CD4-positive, alpha-beta T cell treated with Interleukin-2 at 100 ng/mL for 4 hours (primary cell): ENCODE measurements around the gene CARMIL1.

Source experiments
- DNase-seq: peaks from one replicate; pipeline ENCODE4 v3.0.0-alpha.2; 2020; ENCODE audit warnings: low spot score

The CARMIL1 gene

DNA sequence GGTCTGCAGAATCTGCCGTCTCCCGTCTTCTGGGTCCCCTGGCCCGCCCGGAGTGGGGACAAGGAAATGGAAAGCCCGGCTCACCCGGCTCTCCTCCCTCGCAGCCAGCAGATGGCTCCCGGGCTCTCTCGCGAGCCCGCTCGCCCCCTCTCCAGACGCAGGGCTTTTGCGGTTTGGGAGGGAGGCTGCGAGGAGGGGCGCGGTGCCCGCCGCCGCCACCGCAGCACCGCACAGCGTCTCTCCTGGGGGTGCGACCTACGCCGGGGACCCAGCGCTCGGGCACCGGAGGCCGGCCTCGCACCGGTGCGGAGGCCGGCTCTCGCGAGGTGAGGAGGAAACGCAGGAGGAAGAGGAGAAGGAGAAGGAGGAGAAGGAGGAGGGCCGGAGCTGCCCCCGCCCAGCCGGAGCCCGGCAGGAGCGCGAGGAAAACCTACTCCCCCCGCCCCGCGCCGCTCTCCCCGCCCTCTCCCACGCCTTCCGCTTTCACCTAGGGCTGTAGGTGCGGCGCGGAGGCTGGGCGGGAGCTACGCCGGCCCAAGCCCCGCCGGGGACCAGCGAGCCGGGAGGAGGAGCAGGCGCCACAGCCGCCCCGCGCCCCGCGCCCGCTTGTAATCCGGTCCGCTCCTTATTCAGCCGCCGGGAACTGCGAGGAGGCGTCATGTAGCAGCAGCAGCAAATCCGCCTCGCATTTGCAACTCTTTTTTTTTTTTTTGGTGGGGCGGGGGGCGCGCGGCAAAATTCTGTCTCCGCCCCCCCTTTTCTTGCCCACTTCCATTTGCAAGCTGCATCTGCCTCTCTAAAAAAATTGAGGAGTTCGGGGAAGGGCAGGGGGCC lies at the start of gene CARMIL1:
CARMIL1 (plus strand) TSS at position 461 of the 834 bp plus-strand sequence. CDS start 422 bp downstream, outside the sequence.
- DNase-seq: peak; percentile 61

DNA sequence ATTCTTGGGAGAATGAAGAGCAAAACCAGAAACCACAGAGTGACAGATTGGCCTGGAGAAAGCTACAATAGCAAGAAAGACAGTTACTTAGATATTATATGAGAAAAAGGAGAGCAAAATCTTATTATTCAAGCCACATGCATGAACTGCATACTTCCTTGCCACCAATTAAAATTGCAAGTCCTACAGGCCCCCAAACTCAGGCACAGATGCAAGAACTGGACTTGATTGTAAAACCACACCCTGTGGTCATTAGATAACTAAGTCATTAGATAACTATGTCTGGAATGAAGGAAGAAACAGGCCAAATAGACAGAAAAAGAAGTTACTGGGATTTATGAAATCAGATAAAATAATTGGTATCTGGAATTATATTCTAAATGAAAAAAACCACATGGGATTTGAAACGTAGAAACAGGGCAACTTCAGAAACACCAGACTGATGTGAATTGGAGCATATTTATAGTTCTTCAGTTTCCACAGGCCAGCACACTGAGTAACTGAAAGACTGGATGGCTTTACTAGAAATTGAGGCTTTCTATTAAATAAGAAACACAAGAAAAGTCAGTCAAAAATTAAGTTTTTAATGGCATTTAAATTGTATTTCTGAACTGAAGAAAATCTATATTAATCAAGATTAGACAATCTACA lies 49.4 kb upstream of the CARMIL1 start:
- no peak for DNase-seq

DNA sequence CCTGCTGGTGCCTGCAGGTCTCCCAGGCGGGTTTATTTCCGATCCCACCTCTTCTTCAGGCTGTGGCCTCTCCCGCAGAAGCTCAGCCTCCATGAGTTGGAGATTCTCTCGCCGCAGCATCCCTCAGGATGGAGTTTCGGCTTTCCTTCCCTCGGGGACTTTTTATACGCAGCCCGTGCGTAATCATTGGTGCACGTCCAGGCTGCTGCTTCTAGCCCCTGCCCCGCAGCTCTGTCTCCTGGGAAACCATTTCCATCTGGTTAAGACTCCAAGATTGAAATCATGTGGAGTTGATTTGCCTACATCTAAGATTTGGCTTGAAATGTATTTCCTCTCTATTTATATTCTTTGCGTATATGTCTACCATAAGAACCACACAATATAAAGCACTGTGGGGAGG lies 46.7 kb upstream of the CARMIL1 start:
- DNase-seq: no peak

DNA sequence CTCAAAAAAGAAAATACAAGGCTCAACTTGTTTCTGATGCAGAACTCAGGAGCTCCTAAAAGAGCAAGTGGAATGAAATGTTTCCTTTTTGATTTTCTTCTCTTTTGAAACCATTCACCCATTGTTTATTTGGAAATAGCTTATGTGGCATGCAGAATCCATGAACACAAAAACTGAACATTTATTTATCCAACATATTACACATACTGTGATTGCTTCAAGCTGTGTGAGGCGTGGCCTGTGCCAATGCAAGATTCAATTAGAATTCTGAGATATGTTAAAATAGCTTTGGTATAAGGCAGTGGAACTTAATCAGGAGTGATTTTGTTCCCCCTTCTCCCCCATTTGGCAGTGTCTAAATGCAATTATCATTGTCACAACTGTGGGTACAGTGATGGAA lies 45.9 kb upstream of the CARMIL1 start:
- no peak for DNase-seq

DNA sequence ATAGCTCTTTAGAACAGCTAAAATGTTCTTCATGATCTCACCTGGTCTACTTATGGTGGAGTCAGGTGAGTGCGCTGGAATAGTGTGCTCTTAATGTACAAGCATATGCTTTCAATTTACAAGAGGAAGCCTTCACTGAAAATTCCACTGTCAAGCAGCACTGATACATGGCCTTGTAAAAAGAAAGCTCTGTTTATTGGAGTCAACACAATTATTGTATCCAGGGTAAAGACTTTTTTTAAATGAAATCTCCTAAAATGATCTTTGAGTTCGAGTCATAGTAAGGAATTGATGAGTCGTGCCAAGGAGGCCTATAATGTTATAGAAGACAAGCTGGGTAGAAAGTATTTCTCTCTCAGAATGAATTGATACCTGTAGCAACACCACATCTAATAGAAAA lies 41.6 kb upstream of the CARMIL1 start:
- DNase-seq: no peak

DNA sequence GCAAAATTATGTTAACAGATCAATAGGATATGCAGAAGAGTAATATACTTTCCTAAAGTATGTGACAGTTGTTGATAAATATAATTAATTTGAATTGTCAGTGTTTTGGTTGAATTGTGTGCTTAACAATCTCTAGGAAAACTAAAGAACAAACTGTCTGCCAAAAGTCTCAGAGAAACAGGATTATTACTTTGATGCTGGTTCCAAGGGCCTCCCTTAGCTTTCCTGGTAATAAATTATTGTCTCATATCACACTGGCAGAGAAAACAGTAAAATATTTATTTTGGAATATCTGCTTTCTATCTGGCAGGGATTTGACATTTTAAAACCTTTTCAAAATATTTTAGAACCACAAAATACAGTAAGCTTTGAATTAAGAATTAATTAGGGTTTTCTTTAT lies 40.1 kb upstream of the CARMIL1 start:
- no peak for DNase-seq

DNA sequence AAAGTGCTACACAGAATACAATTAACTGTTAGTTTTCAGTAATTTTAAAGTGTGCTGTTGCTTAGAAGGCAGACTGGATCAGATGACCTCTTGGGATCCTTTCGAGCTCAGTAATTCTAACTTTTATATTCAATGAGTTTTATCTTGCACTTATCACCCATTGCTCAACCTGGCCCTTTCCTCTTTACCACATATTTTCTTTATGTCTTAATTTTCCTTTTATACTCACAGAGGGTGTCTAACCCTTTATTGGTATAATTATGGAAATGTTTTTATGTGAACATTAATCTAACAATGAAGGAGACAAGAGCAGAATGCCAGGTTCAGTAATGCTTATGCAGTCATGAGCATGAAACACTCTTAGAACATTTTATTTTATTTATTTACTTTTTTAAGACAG lies 39.7 kb upstream of the CARMIL1 start:
- DNase-seq: no peak

DNA sequence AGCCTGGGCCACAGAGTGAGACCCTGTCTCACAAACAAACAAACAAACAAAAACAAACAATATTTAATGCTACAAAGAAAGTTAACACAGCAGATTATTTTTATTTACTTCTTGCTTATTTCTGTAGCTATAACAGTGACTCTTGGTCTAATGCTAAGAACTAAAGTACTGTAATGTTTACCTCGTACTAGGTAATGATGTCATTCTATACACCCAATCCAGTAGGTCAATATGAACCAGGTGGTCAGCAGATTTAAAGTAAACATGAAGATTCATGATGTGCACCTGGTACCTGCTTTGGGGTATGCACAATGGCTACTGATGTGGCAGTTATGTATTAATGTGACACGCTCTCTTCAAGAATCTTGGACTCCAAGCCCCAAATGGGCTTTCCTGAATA lies 36.6 kb upstream of the CARMIL1 start:
- DNase-seq: no peak

DNA sequence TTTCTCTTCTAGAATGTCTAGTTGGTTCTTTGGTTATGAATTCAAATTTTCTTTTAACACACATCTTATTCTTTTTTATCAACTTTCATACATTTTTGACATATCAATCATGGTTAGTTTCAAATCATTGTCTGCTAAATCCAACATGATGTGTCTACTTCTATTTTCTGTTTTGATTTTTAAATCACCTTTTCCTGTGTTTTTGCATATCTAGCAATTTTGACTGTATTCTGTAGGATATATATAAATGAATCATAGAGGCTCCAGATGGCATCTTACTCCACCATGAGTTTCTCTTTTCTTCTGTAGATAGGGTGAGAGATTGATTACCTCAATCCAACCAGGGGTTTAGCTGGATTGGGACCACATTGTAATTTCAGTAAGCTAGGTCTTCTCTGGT lies 34.3 kb upstream of the CARMIL1 start:
- DNase-seq: no peak

DNA sequence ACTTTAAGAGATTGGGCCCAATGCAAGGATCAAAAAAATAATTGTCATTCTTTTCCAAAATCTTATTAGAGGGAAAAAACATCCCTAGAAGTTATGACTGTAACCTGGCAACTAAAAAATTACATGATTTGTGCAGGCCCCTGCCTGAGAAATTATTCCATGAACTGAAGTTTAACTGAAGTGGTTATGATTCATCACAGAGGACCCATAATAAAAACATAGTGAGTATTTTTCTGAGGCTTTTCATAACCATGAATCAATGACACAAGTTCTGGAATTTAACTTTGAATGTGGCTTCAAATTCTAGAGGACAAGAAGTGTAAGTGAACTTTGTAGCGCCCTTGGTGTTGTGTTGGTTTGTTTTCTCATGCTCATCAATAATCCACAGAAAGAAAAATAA lies 31.1 kb upstream of the CARMIL1 start:
- DNase-seq: no peak

DNA sequence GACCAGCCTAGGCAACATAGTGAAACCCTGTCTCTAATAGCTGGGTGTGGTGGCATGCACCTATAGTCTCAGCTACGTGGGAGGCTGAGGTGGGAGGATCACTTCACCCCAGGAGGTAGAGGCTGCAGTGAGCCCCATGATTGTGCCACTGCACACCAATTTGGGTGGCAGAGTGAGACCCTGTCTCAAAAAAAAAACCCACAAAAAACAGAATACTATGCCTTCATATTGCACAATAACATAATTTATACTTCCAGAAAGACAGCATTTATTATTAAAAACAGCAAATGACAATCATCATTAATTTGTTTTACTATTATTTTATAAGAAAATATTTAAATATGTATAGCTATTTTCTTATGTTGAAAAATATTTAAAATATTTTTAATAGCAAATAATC lies 30.0 kb upstream of the CARMIL1 start:
- no peak for DNase-seq

DNA sequence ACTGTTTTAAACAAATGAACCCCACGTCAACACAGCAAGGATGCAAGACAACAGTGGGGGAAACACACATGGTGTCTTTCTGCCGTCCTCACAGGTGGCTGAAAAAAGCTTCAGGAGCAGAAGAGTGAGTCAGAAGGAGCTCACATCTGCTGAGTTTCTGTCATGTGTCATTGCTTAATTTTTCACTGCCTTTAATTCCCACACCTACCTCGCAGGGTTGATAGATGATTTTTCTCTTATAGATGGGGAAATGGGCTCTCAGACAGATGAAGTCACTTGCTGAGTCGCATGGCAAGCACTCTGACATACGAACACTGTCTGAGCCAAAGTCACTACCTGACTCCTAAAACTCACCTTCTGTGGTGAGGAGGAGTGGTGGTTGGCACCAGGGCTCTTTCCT lies 28.3 kb upstream of the CARMIL1 start:
- DNase-seq: no peak

DNA sequence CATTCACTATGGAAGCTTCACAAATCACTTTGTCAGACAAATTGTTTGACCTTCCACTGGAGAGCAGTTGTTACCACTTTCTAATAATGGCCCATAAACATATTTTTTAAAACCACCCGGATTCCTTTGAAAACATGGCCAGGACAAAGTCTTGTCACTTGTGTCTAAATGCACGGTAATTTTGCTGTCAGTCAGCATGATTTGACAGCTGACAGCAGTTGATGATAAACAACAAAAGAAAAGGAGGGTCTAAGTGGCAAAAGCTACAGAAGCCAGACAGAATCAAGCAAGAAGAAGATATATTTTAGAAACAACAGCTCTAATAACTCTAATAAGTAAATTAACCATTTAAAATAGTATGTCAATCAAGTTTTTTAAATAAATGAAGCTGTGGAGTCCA lies 27.7 kb upstream of the CARMIL1 start:
- no peak for DNase-seq

DNA sequence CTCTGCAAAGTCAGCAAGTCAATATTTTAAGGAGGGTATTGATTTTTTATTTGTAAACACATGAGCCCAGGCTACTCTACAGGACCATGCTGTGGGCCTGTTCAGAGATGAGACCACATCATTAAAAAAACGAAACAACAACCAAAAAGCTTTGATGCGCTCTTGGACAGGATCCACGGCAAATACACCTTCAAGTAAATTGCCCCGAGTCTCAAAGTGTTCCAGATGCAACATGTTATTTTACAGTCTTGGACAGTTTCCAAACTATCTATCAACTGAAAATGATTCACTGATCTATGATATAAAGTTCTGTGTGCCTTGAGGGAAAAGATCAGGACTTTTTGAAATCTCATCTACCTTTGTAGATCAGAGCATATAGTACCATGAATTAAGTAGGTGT lies 25.8 kb upstream of the CARMIL1 start:
- DNase-seq: no peak

DNA sequence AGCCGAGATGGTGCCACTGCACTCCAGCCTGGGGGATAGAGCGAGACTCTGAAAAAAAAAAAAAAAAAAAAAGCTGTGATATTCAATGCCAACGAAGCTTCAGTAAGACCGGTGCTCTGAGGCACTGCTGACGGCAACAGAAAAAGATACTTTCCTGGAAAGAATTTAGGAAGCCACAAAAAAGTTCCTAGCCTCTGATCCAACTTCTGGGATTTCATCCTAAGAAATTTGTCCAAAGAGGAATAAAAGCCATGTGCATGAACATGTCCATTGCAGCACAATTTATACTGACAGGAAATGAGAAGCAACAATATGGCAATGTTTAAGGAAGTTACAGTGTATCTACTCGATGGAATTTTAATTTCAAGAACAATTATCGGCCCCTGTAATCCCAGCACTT lies 24.5 kb upstream of the CARMIL1 start:
- no peak for DNase-seq

DNA sequence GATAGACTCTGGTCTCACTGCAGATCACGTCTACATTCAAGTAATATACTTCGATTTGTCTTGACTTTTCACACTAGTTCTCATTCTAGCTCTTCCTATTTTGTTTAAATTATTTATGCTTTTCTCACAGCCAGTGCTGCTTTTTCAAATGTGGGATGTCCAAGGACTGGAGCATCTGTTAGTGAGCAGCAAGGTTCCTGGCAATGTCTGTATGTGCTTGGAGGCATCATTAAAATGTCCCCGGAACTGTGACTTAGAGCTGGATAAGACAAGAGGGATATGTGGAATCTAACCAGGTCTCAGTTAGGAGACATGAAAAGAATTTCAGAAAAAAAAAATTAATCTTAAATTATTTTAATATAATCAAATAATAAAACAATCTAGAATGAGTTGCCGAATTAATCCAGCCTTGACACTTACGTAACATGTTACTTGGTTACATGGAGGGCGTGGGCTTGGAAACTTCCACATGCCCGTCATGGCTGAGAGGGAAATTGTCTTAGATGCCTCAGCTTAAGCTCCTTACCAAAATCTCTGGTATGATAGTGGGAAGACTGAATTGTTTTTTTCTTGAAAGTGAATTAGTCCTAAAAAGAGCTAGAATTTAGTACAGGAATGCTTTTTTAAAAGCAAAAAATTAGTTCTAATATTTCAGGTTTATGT lies 21.4 kb upstream of the CARMIL1 start:
- no peak for DNase-seq

DNA sequence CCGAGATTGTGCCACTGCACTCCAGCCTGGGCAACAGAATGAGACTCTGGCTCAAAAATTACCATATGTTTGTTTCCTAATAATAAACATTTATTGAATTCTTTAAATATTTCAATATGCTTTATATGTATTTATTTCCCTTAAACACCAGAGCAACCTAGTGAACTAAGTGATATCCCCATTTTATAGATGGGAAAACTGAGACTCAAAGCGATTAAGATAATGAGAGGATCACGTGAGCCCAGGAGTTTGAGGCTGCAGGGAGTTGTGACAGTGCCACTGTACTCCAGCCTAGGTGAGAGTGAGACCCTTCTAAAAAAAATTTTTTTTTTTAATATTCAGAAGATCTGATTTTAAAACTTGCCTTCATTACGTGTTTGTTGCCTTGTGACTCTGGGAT lies 19.4 kb upstream of the CARMIL1 start:
- DNase-seq: no peak

DNA sequence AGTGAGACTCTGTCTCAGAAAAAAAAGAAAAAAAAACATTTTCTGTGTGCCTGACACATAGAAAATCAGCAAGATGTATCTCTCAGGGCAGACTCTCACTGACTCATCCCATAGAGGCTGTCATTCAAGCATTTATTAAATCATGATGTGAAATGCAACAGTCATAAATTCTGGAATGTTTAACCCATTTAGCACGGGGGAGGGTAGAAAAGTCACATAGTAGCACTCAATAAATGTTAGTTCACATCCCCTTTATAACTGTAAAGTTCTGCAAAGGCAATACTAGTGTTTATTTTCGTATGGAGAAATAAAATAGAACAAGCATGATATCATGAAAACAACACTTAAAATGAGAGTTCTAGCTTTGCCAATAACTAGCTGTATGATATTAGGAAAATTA lies 15.5 kb upstream of the CARMIL1 start:
- no peak for DNase-seq

DNA sequence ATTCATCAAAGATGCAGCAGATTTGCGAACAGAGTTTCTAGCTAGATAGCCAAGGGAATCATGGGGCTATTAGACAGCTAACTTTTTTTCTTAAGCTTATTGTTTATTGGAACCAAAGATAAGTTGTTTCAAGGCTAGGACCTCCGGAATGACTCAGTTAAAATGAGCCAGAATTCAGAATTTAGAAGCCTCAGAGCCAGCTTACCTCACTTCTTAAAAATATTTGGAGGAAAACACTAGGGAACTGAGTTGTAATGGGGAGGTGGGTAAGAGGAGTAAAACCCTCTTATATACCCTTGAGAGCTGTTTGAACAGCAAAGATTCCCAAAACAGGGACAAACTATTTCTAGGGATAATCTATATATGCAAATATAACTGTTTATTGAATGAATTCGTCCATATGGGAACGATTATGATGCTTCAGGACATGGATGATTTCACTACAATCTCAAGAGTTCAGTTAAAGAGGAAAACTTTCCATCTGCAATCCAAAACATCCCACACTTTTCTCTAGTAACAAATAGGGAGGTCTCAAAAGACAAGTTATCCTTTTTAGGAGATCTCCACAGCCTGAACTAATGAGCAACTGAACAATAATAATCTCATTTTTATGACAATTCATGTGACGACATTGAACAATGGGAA lies 12.6 kb upstream of the CARMIL1 start:
- no peak for DNase-seq

DNA sequence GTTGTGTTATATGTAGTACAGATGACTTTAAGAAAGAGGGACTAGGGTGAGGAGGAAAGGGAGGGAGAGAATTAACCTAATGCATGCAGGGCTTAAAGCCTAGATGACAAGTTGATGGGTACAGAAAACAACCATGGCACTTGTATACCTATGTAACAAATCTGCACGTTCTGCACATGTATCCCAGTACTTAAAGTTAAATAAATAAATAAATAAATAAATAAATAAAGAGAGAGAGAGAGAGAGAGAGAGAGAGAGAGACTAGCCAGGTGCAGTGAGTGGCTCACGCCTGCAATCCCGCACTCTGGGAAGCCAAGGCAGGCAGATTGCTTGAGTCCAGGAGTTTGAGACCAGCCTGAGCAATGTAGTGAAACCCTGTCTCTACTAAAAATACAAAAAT lies 11.5 kb upstream of the CARMIL1 start:
- DNase-seq: no peak

DNA sequence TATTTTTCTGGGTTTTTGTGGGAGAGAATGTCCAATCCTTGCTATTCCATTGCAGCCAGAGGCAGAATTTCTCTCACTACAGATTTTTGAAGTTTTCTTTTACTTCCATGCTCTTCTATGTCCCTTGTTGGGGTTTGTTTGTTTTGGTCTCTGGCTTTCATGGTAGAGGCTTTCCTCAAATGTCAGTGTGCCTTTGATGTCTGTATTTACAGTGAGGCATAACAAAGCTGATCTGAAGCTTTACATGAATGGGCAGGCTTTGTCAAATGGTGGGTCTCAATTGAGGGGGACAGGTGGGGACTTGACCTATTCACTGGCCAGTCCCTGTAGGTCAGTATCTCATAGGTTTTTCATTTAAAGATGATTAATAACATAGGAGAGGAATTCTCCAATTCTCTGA lies 8.6 kb upstream of the CARMIL1 start:
- DNase-seq: no peak

DNA sequence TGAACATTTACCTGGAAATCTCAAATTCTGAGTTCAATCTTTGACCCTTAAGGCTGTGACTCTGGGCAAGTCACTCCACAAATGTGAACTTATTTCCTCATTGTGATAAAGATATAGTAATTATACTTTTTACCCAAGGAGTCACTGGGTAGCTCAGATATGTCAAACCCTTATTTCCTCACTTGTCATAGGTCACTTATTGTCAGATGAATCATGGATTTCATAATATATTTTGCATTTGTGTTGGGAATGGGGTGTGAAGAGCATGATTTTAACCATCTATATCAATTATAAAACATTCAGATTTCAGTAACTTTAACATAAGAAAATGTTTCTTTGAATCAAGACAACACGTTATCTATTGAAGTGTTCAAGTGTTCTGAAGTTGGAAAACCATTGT lies 3.7 kb upstream of the CARMIL1 start:
- no peak for DNase-seq

DNA sequence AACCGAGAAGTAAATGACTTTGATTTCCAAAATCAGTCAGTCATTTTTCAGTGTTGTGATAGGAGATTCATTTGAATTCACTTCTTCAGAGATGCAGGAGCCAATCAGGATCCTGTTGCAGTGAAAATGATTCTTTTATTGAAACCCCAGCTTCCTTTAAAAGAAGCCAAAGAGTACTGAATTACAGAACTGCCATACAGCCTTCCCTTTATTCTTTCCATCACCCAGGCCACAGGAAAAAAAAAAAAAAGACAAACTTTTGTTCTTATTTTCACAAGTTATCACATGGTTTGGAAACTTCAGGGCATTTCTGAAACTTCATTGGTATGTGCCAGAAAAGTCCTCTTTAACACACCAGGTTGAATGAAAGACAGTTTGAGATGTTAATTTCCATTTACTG lies 1.8 kb upstream of the CARMIL1 start:
- DNase-seq: no peak
